Measurements from ENCODE around the gene CDC5L. TPM values are rescaled to one million over a fixed set of nuclear protein-coding genes. Genes with fewer than 3 reads are reported as not detected.

Gene CDC5L
- total and polyA plus RNA-seq, 2 of the 13 experiments (the other 11 are each of a cell fraction or from before 2014, with no cell fraction given) = 11.0 to 34.2 TPM

- CTCF ChIA-PET (ENCODE audit: low intra/inter-chr PET ratio, low total read pairs) = interaction anchor here (4.7 kb wide), 1 partner anchor 71 kb away, joined by 65 read pairs; the partner anchor contains the start of gene TMEM151B
- in situ Hi-C loops (cut with HindIII; ENCODE audit: extremely low pct_ligation_motif_present, low pct_unique_long_range_greater_than_20kb) = loop anchor here (5.0 kb wide), 1 partner anchor 67 kb away; the partner anchor contains the start of gene TMEM151B
- WGBS (ENCODE audit: low lambda C conversion rate) = 43% methylated on average over 5 of the region's 5 CpGs
These were observed 48.2 kb upstream of the CDC5L start for GRCh38 chr6:44339301-44339700.

GRCh38 chr6:44339763-44340625 is 47.5 kb upstream of the CDC5L start:
- TF ChIP-seq ZNF280B (CRISPR knock-in tag; IDR thresholded peaks at IDR 0.05; ENCODE audit: borderline replicate concordance) (0 out of 2 replicates have a peak, but pooled peaks have one; percentile 24), SRSF1 (optimal IDR thresholded peaks at IDR 0.05; ENCODE audit: low read depth, low read length) (no peak)

More at GRCh38 chr6:44339301-44339700, 48.2 kb upstream of the CDC5L start:
- Histone ChIP-seq H3K4me2 (ENCODE audit: low read depth, low read length) (no peak overlapping the region), H3K9me3 (ENCODE audit: low read length) (no peaks in the 10 kb centered on the region), H3K27ac (ENCODE audit: extremely low read length, insufficient read depth, low read length) (no peak overlapping the region), H3K4me3 (replicated peaks in 1 of 3; ENCODE audit: insufficient read depth in 1 of 3, low read depth in 2 of 3, low read length in 3 of 3) (no peak overlapping the region), H4K20me1 (ENCODE audit: insufficient read depth, low read length) (no peaks in the 10 kb centered on the region), H2AFZ (ENCODE audit: low read length) (no peak overlapping the region), H3K79me2 (ENCODE audit: insufficient read depth, low read length) (no peaks in the 10 kb centered on the region), H3K27me3 (ENCODE audit: control insufficient read depth in 1 of 2, insufficient read depth in 2 of 2, low read length in 2 of 2) (peaks cover 0 to 57% of the 10 kb centered on the region in 2 experiments; a peak in 4 of 5 replicates), H3K9ac (ENCODE audit: insufficient read depth, low read depth, low read length) (no peak overlapping the region), H3K36me3 (replicated peaks in 1 of 2; ENCODE audit: control insufficient read depth in 1 of 2, insufficient read depth in 2 of 2, low read length in 2 of 2) (no peaks in the 10 kb centered on the region), H3K4me1 (ENCODE audit: insufficient read depth, low read length) (0 out of 2 replicates have a peak, but pooled peaks cover 2% of the 10 kb centered on the region)
- FAIRE-seq = no peak
- intact Hi-C loops (cut with micrococcal nuclease; ENCODE audit: unreplicated experiment) = loop anchor here (10.0 kb wide), 1 partner anchor 244 kb away; no protein-coding TSS in a partner anchor
- TF ChIP-seq MAFK (conservative IDR thresholded peaks at IDR 0.05 in 1 of 2, IDR thresholded peaks at IDR 0.05 in 1 of 2; ENCODE audit: low read length in 2 of 2) (0 out of 4 replicates have a peak, but pooled peaks have one; percentile 9 to 13), SKI (IDR thresholded peaks at IDR 0.05; ENCODE audit: partially characterized antibody) (no peak), ZNF331 (CRISPR knock-in tag; IDR thresholded peaks at IDR 0.05) (no peak), ZNF451 (CRISPR knock-in tag; IDR thresholded peaks at IDR 0.05) (no peak)
- BruUV-seq (replicated peaks) = no TSS peak
- no peak for DNase-seq (ENCODE audit: low spot score)
- no peak for ATAC-seq
- POLR2A ChIA-PET = no interaction called here

More at GRCh38 chr6:44339763-44340625, 47.5 kb upstream of the CDC5L start:
- no peak overlapping the region for H3K27ac ChIP-seq (ENCODE audit: extremely low read length, insufficient read depth, low read length)
- CTCF ChIA-PET (ENCODE audit: low intra/inter-chr PET ratio, low total read pairs) = interaction anchor here (4.7 kb wide), 1 partner anchor 71 kb away, joined by 65 read pairs; the partner anchor contains the start of gene TMEM151B
- DNase-seq (ENCODE audit: low spot score) (no peak), FAIRE-seq (no peak), ATAC-seq (no peak)
- H2AFZ ChIP-seq (ENCODE audit: low read length) = no peak overlapping the region
- in situ Hi-C loops (cut with HindIII; ENCODE audit: extremely low pct_ligation_motif_present, low pct_unique_long_range_greater_than_20kb) = loop anchor here (5.0 kb wide), 1 partner anchor 68 kb away; the partner anchor contains the start of gene TMEM151B
- 0 out of 2 replicates have a peak, but pooled peaks cover 6% of the 10 kb centered on the region for H3K4me1 ChIP-seq (ENCODE audit: insufficient read depth, low read length)
- POLR2A ChIA-PET = no interaction called here
- intact Hi-C loops (cut with micrococcal nuclease; ENCODE audit: unreplicated experiment) = loop anchor here (10.0 kb wide), 1 partner anchor 245 kb away; no protein-coding TSS in a partner anchor
- peaks cover 0 to 64% of the 10 kb centered on the region in 2 experiments; a peak in 3 of 5 replicates for H3K27me3 ChIP-seq (ENCODE audit: control insufficient read depth in 1 of 2, insufficient read depth in 2 of 2, low read length in 2 of 2)
- BruUV-seq (replicated peaks) = no TSS peak
- no peaks in the 10 kb centered on the region for H3K36me3 ChIP-seq (replicated peaks in 1 of 2; ENCODE audit: control insufficient read depth in 1 of 2, insufficient read depth in 2 of 2, low read length in 2 of 2)
- WGBS (ENCODE audit: low lambda C conversion rate) = 4% methylated on average over 7 of the region's 7 CpGs
- H3K9ac ChIP-seq (ENCODE audit: insufficient read depth, low read depth, low read length) = no peak overlapping the region
- H3K4me3 ChIP-seq (replicated peaks in 1 of 3; ENCODE audit: insufficient read depth in 1 of 3, low read depth in 2 of 3, low read length in 3 of 3) = no peak overlapping the region
- no peak overlapping the region for H3K4me2 ChIP-seq (ENCODE audit: low read depth, low read length)
- no peaks in the 10 kb centered on the region for H4K20me1 ChIP-seq (ENCODE audit: insufficient read depth, low read length)
- H3K9me3 ChIP-seq (ENCODE audit: low read length) = no peaks in the 10 kb centered on the region
- H3K79me2 ChIP-seq (ENCODE audit: insufficient read depth, low read length) = no peaks in the 10 kb centered on the region
